HG02852 (cell line): ENCODE data around the gene ABLIM3.
"Not testable (repeated sequence)": the region's sequence is repeated elsewhere in the genome, so short reads cannot be mapped to it uniquely, and the experiment has no call there.

Experiments
- ATAC-seq: cut with Tn5 transposase; IDR thresholded peaks from one replicate; pipeline ENCODE4 v1.9.1; 2021; ENCODE audit warnings: mild to moderate bottlenecking, moderate library complexity; ENCODE audit not compliant: unreplicated experiment

The ABLIM3 gene

GRCh38 chr5:149185067-149185466, 43.8 kb downstream of the ABLIM3 start:
- ATAC-seq, result no peak

DNA sequence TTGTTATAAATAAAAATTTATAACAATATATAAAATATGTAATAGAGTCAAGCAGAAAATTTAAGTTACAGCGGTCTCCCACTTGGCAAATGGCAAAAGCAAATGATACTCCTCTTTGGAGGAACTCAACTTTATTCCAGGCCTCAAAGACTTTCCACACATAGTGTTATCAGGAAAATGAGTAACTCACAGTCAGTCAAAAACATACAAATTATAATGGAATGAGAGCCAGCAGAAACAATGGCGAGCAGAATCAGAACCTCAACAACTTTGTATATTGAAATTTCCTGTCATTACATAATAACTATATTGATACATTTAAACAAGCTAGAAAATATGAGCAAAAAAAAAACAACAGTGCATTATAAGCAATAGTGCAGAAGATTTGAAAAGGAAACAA, 45.2 kb downstream of the ABLIM3 start:
- no peak for ATAC-seq

- ATAC-seq, result not testable (repeated sequence)
These were observed 46.3 kb downstream of the ABLIM3 start for GRCh38 chr5:149187617-149188016.

DNA sequence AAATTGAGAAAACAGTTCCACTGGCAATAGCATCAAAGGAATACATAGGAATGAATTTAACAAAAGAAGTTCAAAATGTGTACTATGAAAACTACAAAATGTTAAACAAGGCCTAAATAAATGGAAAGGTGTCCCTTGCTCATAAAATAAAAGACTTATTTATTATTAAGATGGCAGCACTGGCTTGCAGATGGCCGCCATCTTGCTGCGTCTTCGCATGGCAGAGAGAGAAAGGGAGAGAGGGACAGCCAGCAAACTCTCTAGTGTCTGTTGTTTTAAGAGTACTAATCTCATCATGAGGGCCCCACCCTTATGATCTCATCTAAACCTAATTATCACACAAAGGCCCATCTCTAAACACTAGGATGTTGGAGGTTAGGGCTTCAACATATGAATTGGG, 47.1 kb downstream of the ABLIM3 start:
- no peak for ATAC-seq

DNA sequence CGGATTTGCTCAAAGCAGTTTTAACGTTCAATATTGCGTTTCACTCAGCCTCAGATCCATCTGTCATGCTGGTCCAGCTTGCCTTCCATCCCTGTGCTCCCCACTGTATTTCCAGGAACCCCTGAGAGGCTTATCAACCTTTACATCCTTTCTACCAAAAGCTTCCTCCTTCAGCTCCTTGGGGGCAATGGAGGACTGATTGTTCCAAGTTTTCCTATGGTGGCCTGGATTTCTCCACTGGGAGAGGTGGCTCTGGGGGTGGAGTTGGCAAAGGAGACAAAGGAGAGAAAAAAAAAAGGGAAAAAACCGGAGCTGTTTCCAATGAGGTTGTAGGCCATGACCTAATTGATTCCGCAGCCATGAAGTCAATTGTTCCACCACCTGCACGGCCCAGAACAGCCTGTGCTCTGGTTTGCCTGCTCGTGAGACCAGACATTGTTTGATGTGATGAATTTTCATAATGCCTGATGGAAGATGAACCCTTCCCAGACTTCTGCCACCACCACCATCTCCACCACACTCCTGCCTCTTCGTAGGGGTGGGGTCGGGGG, 54.1 kb downstream of the ABLIM3 start:
- no peak for ATAC-seq

- ATAC-seq, result no peak
These were observed 54.7 kb downstream of the ABLIM3 start for GRCh38 chr5:149195962-149196361.

DNA sequence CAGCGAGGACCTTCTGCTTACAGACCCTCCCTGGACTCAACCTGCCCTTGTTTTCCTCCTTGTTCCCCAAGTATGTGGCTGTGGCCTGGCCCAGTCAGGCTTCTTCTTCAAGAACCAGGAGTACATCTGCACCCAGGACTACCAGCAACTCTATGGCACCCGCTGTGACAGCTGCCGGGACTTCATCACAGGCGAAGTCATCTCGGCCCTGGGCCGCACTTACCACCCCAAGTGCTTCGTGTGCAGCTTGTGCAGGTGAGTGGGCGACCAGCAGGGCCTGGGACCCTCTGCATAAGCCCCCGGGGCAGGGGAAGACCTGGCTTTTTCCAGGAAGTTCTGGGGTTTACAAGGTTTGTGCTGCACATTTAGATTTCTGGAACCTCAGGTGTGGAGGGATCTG, 56.9 kb downstream of the ABLIM3 start:
- ATAC-seq, result no peak

- ATAC-seq, result no peak
These were observed 59.1 kb downstream of the ABLIM3 start for GRCh38 chr5:149200355-149200754.

- no peak for ATAC-seq
These were observed 59.9 kb downstream of the ABLIM3 start for GRCh38 chr5:149201121-149201637.

- no peak for ATAC-seq
These were observed 61.7 kb downstream of the ABLIM3 start for GRCh38 chr5:149202910-149203451.

DNA sequence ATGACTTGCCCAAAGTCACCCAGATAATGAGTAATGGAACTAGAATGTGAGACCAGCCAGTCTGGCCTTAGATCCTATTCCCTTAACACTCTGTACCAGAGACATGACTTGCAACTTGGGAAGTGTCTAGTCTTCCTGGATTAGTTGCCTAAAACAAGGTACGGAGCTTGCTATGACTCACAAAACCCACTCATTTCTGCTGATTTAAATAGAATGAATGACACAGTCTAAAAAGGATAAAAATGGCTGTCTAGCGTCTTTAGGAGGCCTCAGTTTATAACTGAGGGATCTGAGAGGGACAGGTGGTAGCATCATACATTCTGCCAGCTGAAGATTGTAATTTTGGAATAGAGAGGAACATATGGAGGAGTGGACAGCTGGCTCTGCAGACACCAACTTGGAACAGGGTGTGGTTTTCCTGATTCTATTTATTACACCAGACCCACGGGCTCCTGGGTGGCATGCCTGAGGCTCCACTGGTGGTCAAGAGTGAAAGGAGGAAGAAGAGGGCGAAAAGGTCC, 62.7 kb downstream of the ABLIM3 start:
- ATAC-seq, result no peak

GRCh38 chr5:149205625-149206523, 64.6 kb downstream of the ABLIM3 start:
- no peak for ATAC-seq

GRCh38 chr5:149206524-149207141, 65.3 kb downstream of the ABLIM3 start:
- ATAC-seq, result no peak

DNA sequence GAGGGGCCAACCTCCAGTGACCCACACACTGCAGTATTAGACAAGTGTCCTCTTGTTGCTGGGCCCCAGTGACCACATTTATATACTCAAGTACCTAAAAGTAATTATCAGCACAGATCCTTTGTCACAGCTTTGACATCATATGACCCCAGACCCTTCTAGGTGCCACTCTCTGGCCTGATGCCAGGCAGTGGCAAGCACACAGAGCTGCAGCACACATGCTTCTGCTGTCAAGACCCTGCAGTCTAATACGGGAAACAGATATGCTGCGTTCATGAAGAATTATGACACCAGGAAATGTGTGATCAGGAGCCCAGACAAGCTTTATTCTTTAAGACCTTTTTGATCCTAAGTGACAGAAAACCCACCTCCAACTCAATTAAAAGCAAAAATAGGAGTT, 66.5 kb downstream of the ABLIM3 start:
- no peak for ATAC-seq

GRCh38 chr5:149210225-149210624, 68.9 kb downstream of the ABLIM3 start:
- ATAC-seq, result no peak

- ATAC-seq, result no peak
These were observed 69.7 kb downstream of the ABLIM3 start for GRCh38 chr5:149210968-149211490.

- no peak for ATAC-seq
These were observed 70.3 kb downstream of the ABLIM3 start for GRCh38 chr5:149211566-149211965.

GRCh38 chr5:149212198-149212951, 71.1 kb downstream of the ABLIM3 start:
- no peak for ATAC-seq

GRCh38 chr5:149213264-149213880, 72.1 kb downstream of the ABLIM3 start:
- no peak for ATAC-seq
